OCI-LY7 (cell line): Measurements from ENCODE around the gene TTC7B.

Experiments used
- EZH2phosphoT487 ChIP-seq: fragments of 200-600 bp; sonication (generic); IDR thresholded peaks from 2 replicates; pipeline ENCODE4 v1.6.1; 2018; ENCODE audit warnings: low read depth, borderline replicate concordance, mild to moderate bottlenecking, mixed run types, antibody characterized with exemption, low read length, moderate library complexity, mixed read lengths
- TF ChIP-seq, protein P1 (sequence below): fragments of 200-600 bp; sonication (generic); conservative IDR thresholded peaks from 2 replicates; pipeline ENCODE4 v1.5.1; 2014; ENCODE audit warnings: mild to moderate bottlenecking, antibody characterized with exemption, low read length, moderate library complexity, mixed read lengths

DNA sequence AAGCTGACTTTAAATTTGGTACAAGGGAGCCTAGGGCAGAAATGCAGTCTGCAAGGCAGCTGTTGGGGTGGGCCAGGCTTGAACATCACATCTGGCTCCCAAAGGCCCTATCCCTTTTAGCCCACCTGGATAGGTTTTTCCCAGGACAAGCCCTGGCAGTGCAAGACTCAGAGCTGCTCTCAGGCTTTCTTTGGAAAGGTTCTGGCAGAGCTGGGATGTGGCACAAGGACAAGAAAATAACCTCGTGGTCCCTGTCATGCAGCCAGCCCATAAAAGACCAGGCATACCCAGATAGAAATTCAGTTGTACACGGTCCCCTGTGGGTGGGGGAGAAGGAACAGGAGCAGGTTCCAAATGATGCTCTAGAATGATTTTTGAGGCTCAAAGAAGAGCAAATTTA is 206.9 kb downstream of the TTC7B start:
- TF ChIP-seq, protein P1, sequence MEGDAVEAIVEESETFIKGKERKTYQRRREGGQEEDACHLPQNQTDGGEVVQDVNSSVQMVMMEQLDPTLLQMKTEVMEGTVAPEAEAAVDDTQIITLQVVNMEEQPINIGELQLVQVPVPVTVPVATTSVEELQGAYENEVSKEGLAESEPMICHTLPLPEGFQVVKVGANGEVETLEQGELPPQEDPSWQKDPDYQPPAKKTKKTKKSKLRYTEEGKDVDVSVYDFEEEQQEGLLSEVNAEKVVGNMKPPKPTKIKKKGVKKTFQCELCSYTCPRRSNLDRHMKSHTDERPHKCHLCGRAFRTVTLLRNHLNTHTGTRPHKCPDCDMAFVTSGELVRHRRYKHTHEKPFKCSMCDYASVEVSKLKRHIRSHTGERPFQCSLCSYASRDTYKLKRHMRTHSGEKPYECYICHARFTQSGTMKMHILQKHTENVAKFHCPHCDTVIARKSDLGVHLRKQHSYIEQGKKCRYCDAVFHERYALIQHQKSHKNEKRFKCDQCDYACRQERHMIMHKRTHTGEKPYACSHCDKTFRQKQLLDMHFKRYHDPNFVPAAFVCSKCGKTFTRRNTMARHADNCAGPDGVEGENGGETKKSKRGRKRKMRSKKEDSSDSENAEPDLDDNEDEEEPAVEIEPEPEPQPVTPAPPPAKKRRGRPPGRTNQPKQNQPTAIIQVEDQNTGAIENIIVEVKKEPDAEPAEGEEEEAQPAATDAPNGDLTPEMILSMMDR = no peak
- no peak for TF ChIP-seq EZH2phosphoT487
